AG09319 (cell line): ENCODE measurements around the gene MCF2L2.

Source experiments
- DNase-seq: peaks from one replicate; pipeline ENCODE4 v3.0.0-alpha.2; 2010; ENCODE audit warnings: low read depth; ENCODE audit errors: extremely low read depth
- TF ChIP-seq, protein P1 (sequence below): IDR thresholded peaks from 2 replicates; pipeline ENCODE4 v1.5.1; 2011; ENCODE audit warnings: low read depth, mild to moderate bottlenecking, inconsistent platforms, low read length, moderate library complexity

The MCF2L2 gene

DNA sequence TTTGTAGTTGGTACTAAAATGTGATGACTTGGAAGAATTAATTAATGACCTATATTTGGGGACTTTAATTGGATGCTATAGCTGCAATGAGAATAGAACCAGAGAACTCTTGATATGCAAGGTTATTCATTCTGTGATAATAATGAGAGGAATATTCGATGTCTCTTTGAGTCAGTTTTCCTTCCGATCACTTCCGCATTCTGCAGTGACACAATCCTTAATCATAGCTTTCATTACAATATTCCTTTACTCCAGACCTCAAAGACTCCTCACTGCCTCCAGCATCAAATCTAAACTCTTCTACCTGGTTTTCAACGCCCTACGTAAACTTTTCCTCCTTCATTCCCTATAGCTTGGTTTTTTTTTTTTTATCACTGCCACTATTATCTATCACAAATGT lies 153.8 kb downstream of the MCF2L2 start:
- TF ChIP-seq, protein P1, sequence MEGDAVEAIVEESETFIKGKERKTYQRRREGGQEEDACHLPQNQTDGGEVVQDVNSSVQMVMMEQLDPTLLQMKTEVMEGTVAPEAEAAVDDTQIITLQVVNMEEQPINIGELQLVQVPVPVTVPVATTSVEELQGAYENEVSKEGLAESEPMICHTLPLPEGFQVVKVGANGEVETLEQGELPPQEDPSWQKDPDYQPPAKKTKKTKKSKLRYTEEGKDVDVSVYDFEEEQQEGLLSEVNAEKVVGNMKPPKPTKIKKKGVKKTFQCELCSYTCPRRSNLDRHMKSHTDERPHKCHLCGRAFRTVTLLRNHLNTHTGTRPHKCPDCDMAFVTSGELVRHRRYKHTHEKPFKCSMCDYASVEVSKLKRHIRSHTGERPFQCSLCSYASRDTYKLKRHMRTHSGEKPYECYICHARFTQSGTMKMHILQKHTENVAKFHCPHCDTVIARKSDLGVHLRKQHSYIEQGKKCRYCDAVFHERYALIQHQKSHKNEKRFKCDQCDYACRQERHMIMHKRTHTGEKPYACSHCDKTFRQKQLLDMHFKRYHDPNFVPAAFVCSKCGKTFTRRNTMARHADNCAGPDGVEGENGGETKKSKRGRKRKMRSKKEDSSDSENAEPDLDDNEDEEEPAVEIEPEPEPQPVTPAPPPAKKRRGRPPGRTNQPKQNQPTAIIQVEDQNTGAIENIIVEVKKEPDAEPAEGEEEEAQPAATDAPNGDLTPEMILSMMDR = no peak
- no peak for DNase-seq

DNA sequence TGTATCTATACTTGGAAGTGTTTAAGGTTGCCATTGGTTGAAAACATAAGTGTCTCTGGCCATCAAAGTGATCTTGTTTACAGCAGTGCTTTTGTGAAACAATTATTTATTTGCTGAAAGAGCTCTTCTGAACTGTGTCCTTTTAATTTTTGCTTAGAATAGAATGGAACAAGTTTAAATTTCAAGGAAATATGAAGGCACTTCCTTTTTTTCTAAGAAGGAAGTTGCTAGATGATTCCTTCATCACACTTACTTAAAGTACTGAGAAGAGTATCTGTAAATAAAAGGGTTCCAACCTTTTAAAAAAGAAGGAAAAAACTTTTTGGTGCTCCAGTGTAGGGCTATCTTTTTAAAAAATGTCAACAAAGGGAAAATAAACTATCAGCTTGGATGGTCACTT lies 155.6 kb downstream of the MCF2L2 start:
- DNase-seq = no peak
- TF ChIP-seq, protein P1 = no peak

DNA sequence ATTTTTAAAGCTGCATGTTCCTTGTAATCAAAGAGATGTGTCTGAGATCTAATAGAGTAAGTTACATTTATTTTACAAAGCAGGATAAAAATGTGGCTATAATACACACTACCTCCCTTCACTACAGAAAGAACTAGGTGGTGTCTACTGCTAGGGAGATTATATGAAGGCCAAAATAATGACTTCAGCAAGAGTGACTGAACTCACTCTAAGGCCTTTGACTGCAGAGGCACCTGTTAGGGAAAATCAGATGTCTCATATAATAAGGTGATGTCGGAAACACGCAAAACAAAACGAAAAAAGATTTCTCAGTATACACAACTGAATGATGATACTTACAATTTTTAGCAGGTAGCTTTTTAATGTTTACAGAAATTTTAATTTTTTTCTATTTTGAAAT lies 156.3 kb downstream of the MCF2L2 start:
- TF ChIP-seq, protein P1 = no peak
- no peak for DNase-seq

DNA sequence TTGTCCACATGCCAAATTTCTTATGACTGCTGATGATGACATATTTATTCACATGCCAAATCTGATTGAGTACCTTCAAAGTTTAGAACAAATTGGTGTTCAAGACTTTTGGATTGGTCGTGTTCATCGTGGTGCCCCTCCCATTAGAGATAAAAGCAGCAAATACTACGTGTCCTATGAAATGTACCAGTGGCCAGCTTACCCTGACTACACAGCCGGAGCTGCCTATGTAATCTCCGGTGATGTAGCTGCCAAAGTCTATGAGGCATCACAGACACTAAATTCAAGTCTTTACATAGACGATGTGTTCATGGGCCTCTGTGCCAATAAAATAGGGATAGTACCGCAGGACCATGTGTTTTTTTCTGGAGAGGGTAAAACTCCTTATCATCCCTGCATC lies 158.1 kb downstream of the MCF2L2 start:
- no peak for DNase-seq
- TF ChIP-seq, protein P1 = no peak

DNA sequence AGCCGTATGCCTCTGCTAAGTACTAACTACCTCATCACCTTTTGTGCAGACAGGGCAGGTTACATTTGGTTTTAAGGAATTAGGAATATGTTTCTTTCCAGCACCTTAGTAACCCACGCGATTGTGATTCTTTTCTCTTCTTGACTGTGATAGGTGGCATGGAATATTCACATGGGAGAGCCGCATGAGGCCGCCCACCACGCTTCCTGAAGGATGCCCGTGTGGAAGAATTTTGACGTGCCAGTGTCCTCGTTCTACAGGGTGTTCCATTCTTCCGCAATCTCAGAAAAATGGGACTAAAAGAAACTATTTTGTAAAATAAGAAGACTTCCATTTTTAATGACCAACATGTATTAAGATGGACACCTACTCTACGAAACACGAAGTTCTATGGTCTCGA lies 159.1 kb downstream of the MCF2L2 start:
- DNase-seq = no peak
- TF ChIP-seq, protein P1 = no peak

DNA sequence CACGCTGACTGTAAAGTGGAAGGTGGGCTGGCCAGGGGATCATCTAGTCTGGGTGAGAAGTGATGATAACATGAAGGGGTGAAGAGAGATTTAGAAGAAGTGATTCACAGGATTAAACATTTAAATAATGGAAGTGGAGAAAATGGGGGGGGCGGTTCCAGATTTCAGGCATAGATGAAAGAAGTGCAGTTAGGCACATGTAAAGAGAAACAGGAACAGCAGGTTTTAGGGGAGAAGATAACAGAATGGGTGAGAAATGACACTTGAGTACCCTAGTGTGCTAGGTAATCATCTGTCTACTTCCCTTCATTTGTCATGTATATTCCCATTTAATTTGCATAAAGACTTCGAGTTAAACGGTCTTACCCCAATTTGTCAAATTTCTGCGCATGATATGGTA lies 160.1 kb downstream of the MCF2L2 start:
- TF ChIP-seq, protein P1 = no peak

DNA sequence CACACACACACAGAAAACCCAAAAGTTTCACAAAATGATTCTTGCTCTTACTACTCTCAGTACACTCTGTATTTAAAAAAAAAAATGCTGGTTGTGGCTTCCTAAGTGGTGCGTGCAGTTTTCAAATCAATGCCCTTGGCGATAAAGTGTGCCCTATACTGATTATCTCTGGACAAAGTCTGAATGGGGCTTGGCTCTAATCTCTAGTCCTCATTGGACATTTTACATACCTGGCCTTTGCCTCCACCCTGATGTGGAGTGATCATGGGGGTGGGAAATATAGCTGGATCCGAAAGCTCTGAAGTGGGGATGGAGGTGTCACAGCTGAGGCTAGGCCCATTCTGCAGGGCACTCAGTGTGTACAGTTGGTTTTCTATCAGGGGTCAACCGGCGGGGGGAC lies 161.3 kb downstream of the MCF2L2 start:
- no peak for DNase-seq
- TF ChIP-seq, protein P1 = no peak

More for the DNA sequence above, 160.1 kb downstream of the MCF2L2 start:
- DNase-seq = no peak
